HG03571 (cell line): ENCODE results near the gene ATAD2B.

Source experiments
- ATAC-seq: cut with Tn5 transposase; IDR thresholded peaks from one replicate; pipeline ENCODE4 v1.9.1; 2021; ENCODE audit not compliant: unreplicated experiment

ATAD2B gene

GRCh38 chr2:23705771-23706612 lies 220.9 kb downstream of the ATAD2B start:
- no peak for ATAC-seq

GRCh38 chr2:23703583-23704385 lies 223.1 kb downstream of the ATAD2B start:
- no peak for ATAC-seq

GRCh38 chr2:23703037-23703582 lies 223.8 kb downstream of the ATAD2B start:
- no peak for ATAC-seq

GRCh38 chr2:23700627-23701026 lies 226.3 kb downstream of the ATAD2B start:
- ATAC-seq, result no peak

- no peak for ATAC-seq
Measured at GRCh38 chr2:23699580-23699925, 227.4 kb downstream of the ATAD2B start.

- ATAC-seq, result no peak
Measured at GRCh38 chr2:23698721-23699579, 228.0 kb downstream of the ATAD2B start.
